Ascending aorta (tissue), 2 donors: ENCODE measurements around the gene DPP8. TPM values are rescaled to one million over a fixed set of nuclear protein-coding genes. Genes with fewer than 3 reads are reported as not detected.

Experiments used
- DNase-seq, 2 donors: peaks; one replicate each; pipeline ENCODE4 v3.0.0-alpha.2; 2019; ENCODE audit warnings: low spot score in 2 of 2
- H3K27ac ChIP-seq, 2 donors: fragments of 200-600 bp; sonication (generic); one replicate each; pipeline ENCODE4 v1.5.1; 2016 to 2017; ENCODE audit warnings: mild to moderate bottlenecking in 1 of 2
- H3K27me3 ChIP-seq: fragments of 200-600 bp; sonication (generic); one replicate; pipeline ENCODE4 v1.5.1; 2017
- H3K36me3 ChIP-seq, 2 donors: fragments of 200-600 bp; sonication (generic); one replicate each; pipeline ENCODE4 v1.5.1; 2016
- H3K4me1 ChIP-seq, 2 donors: fragments of 200-600 bp; sonication (generic); one replicate each; pipeline ENCODE4 v1.5.1; 2016 to 2017; ENCODE audit warnings: mild to moderate bottlenecking in 1 of 2
- H3K4me3 ChIP-seq, 2 donors: fragments of 200-600 bp; sonication (generic); one replicate each; pipeline ENCODE4 v1.5.1; 2016 to 2017; ENCODE audit warnings: mild to moderate bottlenecking in 1 of 2
- H3K9me3 ChIP-seq, 2 donors: fragments of 200-600 bp; sonication (generic); one replicate each; pipeline ENCODE4 v1.5.1; 2016
- intact Hi-C: fragments of 100-400 bp; cut with DNase I; formaldehyde crosslinking; loops from one replicate; pipeline ENCODE4 v1.15.1; 2023
- total RNA-seq: library from RNA; depleted of rRNA; stranded (reverse); fragments of >200 nt; gene quantifications from one replicate; pipeline ENCODE4 v1.1.0, GENCODE V29; 2016
- TF ChIP-seq, protein P1 (sequence below), 3 experiments: fragments of 200-600 bp in 2 of 3; fragments of 450-650 bp in 1 of 3; sonication (generic) in 2 of 3; IDR thresholded peaks; one replicate each; pipeline ENCODE4 v1.5.1; 2016 to 2019; ENCODE audit warnings: antibody characterized with exemption in 3 of 3, mild to moderate bottlenecking in 1 of 3, moderate library complexity in 1 of 3

DPP8 gene
- 69.0 TPM for total RNA-seq

DNA sequence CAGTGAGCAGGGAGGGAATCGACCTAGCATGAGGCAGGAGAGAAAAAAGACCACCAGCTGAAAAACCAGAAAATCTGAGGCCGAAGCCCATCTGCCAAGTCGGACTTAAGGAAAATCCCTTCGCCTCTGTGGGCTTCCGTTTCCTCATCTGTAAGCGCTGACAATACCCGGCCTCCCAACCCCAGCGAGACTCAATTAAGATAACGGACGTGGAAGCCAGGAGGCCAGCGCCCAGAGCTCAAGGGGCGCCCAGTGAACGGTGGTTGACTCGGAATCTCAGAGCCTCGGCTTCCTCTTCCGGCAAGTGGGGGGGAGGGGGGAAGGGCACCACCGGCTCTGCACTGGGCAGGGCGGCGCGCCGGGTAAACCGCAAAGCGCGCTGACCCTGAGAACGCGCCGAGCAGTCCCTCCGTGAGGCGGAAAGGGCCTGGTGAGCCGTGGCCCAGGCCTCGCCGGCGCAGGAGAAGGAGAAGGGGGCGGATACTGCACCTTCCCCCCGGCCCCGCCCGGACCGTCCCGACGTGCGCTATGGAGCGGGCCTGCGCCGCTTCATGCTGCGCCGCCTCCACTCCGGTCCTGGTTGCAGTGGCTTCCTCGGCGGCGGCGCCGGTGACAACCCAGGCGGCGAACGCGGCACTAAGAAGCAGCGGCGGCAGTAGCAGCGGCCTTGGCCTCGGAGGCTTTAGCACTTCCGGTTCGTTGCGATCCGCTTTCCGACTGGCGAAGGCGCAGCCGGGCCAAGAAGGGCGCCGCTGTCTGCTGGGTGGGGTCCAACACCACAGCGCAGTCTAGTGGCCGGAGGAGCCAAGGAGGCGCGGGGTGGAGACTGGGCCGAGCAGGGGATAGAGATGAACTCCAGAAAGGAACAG lies at the start of gene DPP8:
Gene DPP8, minus strand, starts transcription at position 693 of the 869 bp plus-strand sequence. CDS start 5,136 bp downstream, outside the sequence.
- intact Hi-C loops: loop anchor here (1.0 to 2.0 kb wide), 2 partner anchors 14 to 94 kb away; partner anchors contain the start of genes HACD3 and INTS14
- H3K4me1 ChIP-seq: peaks cover 4 to 26% of the 10 kb centered on the region in 2 donors
- H3K36me3 ChIP-seq: no peaks in the 10 kb centered on the region
- peak within 1 kb of the TSS; percentile 97 to 98 for H3K4me3 ChIP-seq
- peak within 1 kb of the TSS; percentile 87 to 93 for H3K27ac ChIP-seq
- TF ChIP-seq, protein P1, sequence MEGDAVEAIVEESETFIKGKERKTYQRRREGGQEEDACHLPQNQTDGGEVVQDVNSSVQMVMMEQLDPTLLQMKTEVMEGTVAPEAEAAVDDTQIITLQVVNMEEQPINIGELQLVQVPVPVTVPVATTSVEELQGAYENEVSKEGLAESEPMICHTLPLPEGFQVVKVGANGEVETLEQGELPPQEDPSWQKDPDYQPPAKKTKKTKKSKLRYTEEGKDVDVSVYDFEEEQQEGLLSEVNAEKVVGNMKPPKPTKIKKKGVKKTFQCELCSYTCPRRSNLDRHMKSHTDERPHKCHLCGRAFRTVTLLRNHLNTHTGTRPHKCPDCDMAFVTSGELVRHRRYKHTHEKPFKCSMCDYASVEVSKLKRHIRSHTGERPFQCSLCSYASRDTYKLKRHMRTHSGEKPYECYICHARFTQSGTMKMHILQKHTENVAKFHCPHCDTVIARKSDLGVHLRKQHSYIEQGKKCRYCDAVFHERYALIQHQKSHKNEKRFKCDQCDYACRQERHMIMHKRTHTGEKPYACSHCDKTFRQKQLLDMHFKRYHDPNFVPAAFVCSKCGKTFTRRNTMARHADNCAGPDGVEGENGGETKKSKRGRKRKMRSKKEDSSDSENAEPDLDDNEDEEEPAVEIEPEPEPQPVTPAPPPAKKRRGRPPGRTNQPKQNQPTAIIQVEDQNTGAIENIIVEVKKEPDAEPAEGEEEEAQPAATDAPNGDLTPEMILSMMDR (IDR thresholded peaks at IDR 0.05): peak; percentile 81 to 96 (median 93)
- DNase-seq: peak; percentile 60 to 95
- no peaks in the 10 kb centered on the region for H3K27me3 ChIP-seq
- no peaks in the 10 kb centered on the region for H3K9me3 ChIP-seq

DNA sequence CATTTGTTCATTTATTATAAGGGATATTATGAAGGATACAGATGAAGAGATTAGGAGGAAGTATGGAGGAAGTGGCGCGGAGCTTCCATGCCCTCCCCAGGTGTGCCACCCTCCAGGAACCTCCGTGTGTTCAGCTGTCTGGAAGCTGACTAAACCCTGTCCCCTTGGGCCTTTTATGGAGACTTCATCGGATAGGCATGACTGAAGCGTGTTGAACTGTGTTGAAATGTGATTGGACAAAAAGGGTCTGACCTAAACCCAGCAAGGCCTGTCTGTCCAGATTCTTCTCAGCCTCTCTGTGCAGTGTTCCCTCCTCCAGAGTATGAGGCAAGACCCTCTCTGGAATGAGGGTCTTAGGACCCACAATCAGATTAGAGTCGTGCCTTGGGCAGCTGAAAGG lies 44.4 kb upstream of the DPP8 start:
- TF ChIP-seq, protein P1 (IDR thresholded peaks at IDR 0.05): no peak
- H3K27ac ChIP-seq: no peak overlapping the region
- intact Hi-C loops: no loop called here
- DNase-seq: no peak
- H3K4me3 ChIP-seq: no peak overlapping the region
- peaks cover 33 to 53% of the 10 kb centered on the region in 2 donors for H3K36me3 ChIP-seq
- H3K9me3 ChIP-seq: no peaks in the 10 kb centered on the region
- H3K27me3 ChIP-seq: no peaks in the 10 kb centered on the region
- H3K4me1 ChIP-seq: no peaks in the 10 kb centered on the region

DNA sequence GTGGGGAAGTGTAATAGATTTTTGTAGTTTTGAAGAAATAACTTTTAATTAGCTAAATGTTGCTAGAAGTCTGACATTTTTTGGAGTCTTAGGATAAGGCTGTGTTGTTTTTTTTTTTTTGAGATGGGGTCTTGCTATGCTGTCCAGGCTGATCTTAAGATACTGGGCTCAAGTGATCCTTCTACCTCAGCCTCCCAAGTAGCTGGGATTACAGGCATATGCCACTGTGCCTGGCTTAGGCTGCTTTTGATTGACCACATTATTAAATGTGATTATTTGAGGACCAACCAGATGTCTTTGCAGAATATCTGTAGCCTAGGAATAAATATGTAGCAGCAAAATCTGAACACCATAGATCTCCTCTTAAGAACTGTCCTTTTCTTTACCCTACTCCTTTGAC lies 42.5 kb upstream of the DPP8 start:
- no peak overlapping the region for H3K4me3 ChIP-seq
- TF ChIP-seq, protein P1 (IDR thresholded peaks at IDR 0.05): no peak
- intact Hi-C loops: no loop called here
- H3K27me3 ChIP-seq: no peaks in the 10 kb centered on the region
- H3K9me3 ChIP-seq: no peaks in the 10 kb centered on the region
- H3K36me3 ChIP-seq: peaks cover 33 to 60% of the 10 kb centered on the region in 2 donors
- no peak for DNase-seq
- H3K4me1 ChIP-seq: no peaks in the 10 kb centered on the region
- H3K27ac ChIP-seq: no peak overlapping the region

DNA sequence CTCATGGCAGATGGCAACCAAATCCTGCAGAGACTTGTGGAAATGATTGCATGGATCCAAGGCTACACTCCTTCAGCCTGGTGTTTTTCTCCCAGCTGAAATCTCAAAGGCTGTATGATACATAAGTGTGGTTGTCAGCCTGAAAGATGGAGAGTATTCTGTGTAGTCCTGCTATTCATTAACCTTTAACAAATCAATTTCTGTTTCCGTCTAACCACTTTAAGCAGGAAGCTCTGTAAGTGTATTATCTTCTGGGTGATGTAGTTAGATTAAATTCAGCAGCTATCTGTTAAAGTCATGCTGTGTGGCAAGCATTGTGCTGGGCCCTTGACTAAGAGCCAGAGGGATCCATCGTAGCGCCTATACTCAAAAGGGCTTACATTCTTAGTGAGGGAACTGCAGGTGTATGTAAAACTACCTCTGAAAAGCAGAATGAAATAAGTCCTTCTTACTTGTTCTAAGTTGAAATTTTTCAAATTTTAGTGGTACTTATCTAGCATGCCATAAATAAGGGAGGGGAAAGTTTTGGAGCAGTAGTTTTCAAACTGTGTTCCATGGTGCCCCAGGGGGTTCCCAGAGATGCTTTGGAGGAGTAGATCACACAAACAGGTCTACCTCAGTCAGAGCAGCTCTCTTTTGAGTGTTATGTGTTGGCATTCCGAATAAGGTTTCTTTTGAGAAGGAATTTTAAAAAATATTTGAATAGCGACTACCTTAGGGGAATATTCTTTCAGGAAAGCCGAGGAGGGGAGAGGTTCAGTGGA lies 41.7 kb upstream of the DPP8 start:
- H3K36me3 ChIP-seq: peaks cover 32 to 55% of the 10 kb centered on the region in 2 donors
- TF ChIP-seq, protein P1 (IDR thresholded peaks at IDR 0.05): no peak
- intact Hi-C loops: no loop called here

DNA sequence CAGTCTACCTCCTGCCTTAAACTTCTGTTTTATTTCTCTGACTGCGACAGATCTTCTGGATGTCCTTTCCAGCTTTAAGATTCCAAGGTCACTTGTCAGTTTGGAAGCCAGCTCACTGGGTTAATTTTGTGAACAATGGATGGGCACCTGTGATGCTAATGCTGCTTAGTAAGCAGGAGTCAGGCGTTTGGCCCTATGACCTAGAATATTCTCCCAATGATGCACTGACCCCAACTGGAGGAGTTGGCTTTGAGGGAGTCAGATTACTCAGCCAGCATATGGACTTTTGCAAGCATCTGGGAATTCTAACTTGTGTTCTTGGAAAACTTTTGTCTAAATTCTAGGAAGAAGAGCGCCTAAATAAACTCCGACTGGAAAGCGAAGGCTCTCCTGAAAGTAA lies 40.8 kb upstream of the DPP8 start:
- Histone ChIP-seq H3K27ac (no peak overlapping the region), H3K36me3 (peaks cover 24 to 47% of the 10 kb centered on the region in 2 donors), H3K9me3 (no peaks in the 10 kb centered on the region), H3K4me1 (no peaks in the 10 kb centered on the region), H3K4me3 (no peak overlapping the region), H3K27me3 (no peaks in the 10 kb centered on the region)
- intact Hi-C loops: no loop called here
- TF ChIP-seq, protein P1 (IDR thresholded peaks at IDR 0.05): no peak
- no peak for DNase-seq

More for the DNA sequence above, 41.7 kb upstream of the DPP8 start:
- Histone ChIP-seq H3K27ac (no peak overlapping the region), H3K4me3 (no peak overlapping the region), H3K9me3 (no peaks in the 10 kb centered on the region), H3K27me3 (no peaks in the 10 kb centered on the region), H3K4me1 (no peaks in the 10 kb centered on the region)
- no peak for DNase-seq
